Gastroesophageal sphincter (tissue), 3 donors: ENCODE results near the gene EPB41L4B.

ENCODE experiments used
- POLR2A ChIP-seq, 2 donors: fragments of 450-650 bp; IDR thresholded peaks; one replicate each; pipeline ENCODE4 v1.6.1; 2017; ENCODE audit warnings: antibody characterized with exemption in 2 of 2, mild to moderate bottlenecking in 2 of 2, moderate library complexity in 1 of 2
- TF ChIP-seq, protein P1 (sequence below), 4 experiments: fragments of 200-600 bp in 2 of 4; fragments of 450-650 bp in 2 of 4; sonication (generic) in 1 of 4; IDR thresholded peaks; one replicate each; pipeline ENCODE4 v1.5.1; 2017 to 2019; ENCODE audit warnings: antibody characterized with exemption in 4 of 4, mild to moderate bottlenecking in 2 of 4, moderate library complexity in 2 of 4

DNA sequence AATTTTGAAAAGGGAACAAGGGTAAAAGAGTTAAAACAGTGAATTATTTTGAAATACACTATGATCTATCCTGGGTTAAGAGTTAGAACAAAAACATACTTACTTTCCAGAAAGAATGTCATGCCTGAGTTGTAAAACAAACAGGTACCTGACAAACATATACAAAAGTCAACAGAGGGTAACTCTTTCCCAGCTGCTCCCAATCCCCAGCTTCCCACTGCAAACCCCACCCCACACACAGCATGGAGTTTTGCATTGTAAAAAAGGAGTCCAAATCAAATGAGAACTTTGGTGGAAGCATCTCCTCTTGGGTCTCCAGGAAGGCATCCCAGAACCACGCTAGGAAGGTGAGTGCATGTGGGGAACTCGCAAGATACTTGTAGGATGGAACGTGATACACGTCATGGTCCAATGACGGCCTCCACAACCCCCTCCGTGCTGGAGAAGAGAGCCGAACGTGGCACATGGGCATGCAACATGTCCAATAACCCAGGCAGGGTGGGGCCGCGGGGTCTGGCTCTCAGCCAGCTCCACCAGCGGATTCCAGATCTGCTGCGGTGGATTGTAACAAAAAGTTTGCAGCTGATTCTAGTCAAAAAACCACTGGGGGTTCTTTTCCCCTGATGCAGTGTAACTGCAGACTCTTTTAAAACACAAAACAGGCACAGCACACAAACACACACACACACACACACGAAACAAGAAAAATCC lies 55.8 kb downstream of the EPB41L4B start:
- TF ChIP-seq, protein P1, sequence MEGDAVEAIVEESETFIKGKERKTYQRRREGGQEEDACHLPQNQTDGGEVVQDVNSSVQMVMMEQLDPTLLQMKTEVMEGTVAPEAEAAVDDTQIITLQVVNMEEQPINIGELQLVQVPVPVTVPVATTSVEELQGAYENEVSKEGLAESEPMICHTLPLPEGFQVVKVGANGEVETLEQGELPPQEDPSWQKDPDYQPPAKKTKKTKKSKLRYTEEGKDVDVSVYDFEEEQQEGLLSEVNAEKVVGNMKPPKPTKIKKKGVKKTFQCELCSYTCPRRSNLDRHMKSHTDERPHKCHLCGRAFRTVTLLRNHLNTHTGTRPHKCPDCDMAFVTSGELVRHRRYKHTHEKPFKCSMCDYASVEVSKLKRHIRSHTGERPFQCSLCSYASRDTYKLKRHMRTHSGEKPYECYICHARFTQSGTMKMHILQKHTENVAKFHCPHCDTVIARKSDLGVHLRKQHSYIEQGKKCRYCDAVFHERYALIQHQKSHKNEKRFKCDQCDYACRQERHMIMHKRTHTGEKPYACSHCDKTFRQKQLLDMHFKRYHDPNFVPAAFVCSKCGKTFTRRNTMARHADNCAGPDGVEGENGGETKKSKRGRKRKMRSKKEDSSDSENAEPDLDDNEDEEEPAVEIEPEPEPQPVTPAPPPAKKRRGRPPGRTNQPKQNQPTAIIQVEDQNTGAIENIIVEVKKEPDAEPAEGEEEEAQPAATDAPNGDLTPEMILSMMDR (IDR thresholded peaks at IDR 0.05): no peak
- no peak for TF ChIP-seq POLR2A (IDR thresholded peaks at IDR 0.05)
